HG03097 (cell line): ENCODE results near the gene GARIN1A.

ENCODE experiments used
- ATAC-seq: cut with Tn5 transposase; IDR thresholded peaks from one replicate; pipeline ENCODE4 v1.9.1; 2021; ENCODE audit not compliant: unreplicated experiment, low FRiP score

Gene GARIN1A

DNA sequence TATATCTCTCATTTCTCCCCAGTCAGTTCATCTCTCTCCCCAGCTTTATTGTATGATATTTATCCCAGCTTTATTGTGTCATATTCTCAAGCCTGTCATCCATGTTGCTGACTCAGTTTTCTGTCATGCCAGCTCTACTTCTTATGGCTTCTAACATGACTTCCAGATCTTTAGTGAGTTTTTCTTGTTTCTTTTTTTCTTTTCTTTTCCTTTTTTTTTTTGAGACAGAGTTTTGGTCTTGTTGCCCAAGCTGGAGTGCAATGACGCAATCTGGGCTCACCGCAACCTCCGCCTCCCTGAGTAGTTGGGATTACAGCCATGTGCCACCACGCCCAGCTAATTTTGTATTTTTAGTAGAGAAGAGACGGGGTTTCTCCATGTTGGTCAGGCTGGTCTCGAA lies 38.4 kb downstream of the GARIN1A start:
- no peak for ATAC-seq

DNA sequence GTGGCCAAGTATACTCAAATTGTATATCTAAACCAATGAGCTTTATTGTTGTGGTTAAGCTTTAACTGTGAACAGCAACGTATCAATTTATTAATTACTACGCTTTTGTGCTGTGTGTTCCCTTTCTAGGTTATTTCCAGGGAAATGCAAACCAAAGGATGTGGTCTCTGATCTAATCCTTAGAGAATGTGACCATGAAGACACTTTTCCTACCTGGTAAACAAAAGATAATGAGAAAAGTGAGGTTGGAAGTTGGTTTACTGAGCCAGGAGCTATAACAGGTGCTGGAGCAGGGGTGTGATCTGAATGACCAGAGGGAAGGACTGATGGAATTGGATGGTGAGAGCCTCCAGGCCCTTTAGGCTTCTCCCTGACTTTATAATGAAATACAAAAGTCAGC lies 41.7 kb downstream of the GARIN1A start:
- ATAC-seq: no peak

DNA sequence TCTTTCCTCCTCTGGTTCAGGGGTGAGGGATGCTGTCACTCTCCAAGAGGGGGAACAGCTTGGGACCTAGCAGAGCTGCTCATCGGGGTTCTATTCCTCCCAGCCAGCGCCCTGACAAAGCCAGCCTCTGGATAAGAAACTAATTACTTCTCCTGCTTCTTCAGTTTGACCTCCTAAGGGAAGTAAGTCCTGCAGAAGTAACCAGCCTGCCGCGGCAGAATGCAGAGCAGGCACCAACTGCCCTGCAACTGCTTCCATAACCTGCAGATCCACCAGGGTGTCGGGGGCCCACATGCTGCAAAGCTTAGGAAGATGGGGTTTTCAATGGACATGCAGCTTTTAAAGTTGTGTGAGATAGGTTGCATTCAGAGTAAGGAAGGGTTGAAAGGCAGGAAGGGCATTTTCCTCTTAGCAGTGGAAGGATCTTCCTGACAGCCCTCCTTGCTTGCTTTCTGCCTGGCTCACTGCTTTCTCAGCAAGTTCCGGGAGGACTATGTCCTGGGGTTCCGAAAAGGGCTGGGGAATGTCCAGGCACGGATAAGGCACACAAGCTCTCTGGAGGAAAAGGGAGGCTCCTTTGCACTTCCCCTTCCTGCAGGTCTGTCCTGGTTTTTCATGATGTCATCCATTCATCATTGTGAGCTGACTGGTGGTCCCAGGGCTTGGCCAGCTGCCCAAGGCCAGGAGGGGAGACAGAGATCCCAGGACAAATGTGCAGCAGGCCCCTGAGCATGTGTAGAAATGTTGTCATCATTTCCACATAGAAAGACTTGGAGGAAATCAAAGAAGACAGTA lies 42.8 kb downstream of the GARIN1A start:
- ATAC-seq: no peak

DNA sequence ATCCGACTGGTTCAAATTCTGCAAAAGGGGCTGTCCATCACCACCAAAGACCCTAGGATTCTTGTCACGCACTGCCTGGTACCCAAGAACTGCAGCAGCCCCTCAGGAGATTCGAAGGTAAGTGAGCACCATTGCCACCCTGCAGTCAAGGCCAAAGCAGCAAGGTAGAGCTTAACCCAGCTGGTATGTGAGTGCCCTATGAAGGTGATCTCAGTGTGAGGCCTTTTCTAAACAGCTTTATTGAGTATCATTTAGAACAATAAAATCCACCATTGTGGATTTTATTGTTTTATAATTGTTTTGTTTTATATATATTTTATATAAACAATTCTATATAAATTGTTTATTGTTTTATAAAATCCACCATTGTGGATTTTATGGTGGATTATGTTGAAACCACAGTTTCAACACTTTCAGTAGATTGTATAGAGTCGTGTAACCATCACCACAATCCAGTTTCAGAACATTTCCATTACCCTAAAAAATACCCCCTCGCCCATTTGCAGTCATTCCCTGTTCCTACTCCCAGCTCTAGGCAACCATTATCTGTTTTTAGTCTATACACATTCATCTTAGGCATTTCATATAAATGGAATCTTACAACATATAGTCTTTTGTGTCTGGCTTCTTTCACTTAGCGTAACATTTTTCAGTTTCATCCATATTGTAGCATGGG lies 47.0 kb downstream of the GARIN1A start:
- ATAC-seq: no peak

DNA sequence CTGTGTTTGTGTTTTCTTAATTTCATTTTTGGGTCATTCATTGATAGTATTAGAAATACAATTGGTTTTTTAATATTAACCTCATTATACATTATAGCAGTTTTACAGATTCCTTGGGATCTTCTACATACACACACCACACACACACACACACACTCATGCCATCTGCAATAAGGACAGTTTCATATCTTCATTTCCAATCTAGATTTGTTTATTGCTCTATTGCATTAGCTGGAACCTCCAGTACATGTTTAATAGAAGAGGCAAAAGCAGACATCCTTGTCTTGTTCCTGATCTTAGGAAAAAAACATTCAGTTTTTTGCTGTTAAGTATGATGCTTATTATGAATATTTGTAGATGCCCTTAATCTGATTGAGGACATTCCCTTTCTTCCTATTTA lies 49.3 kb downstream of the GARIN1A start:
- ATAC-seq: no peak
